Keratinocyte (primary cell): ENCODE data around the gene CHFR. TPM values are rescaled to one million over a fixed set of nuclear protein-coding genes. Genes with fewer than 3 reads are reported as not detected.

Source experiments
- DNase-seq: peaks from one replicate; pipeline ENCODE4 v3.0.0-alpha.2; 2011; ENCODE audit warnings: low read depth, missing footprints, low spot score
- FAIRE-seq: peaks from 2 replicates; lab custom pipeline; 2011; peaks lifted over from hg19 to GRCh38; lab: Jason Lieb, UNC
- H2AFZ ChIP-seq: 2 replicates; pipeline ENCODE4 v1.6.0; 2012; ENCODE audit warnings: low read length, control low read depth, inconsistent platforms; ENCODE audit not compliant: control insufficient read depth
- H3K27ac ChIP-seq: 2 replicates; pipeline ENCODE4 v1.5.1; 2011; ENCODE audit warnings: low read length; ENCODE audit not compliant: control insufficient read depth, insufficient read depth
- H3K27me3 ChIP-seq: 3 replicates; pipeline ENCODE4 v1.6.0; 2011; ENCODE audit warnings: low read length; ENCODE audit not compliant: control insufficient read depth, insufficient read depth; ENCODE audit errors: extremely low read depth
- H3K36me3 ChIP-seq, 2 experiments: 2 replicates in 1 of 2; 3 replicates in 1 of 2; pipeline ENCODE4 v1.5.1; 2011; ENCODE audit warnings: low read length in 2 of 2, mild to moderate bottlenecking in 1 of 2; ENCODE audit not compliant: control insufficient read depth in 2 of 2, insufficient read depth in 2 of 2; ENCODE audit errors: extremely low read depth in 1 of 2
- H3K4me1 ChIP-seq: 3 replicates; pipeline ENCODE4 v1.5.1; 2011; ENCODE audit warnings: low read length; ENCODE audit not compliant: control insufficient read depth, insufficient read depth; ENCODE audit errors: extremely low read depth
- H3K4me2 ChIP-seq: 3 replicates; pipeline ENCODE4 v1.6.0; 2011; ENCODE audit warnings: low read depth, low read length; ENCODE audit not compliant: control insufficient read depth, insufficient read depth; ENCODE audit errors: extremely low read depth
- H3K4me3 ChIP-seq, 3 experiments: fragments of 200-600 bp in 1 of 3; sonication (generic) in 1 of 3; 2 replicates in 2 of 3; 3 replicates in 1 of 3; pipeline ENCODE4 v1.5.1; 2011 to 2016; ENCODE audit warnings: low read length in 3 of 3, mild to moderate bottlenecking in 3 of 3, control low read depth in 2 of 3, inconsistent platforms in 1 of 3, low read depth in 1 of 3, mixed read lengths in 1 of 3, mixed run types in 1 of 3, moderate library complexity in 1 of 3; ENCODE audit not compliant: control insufficient read depth in 2 of 3, insufficient read depth in 2 of 3; ENCODE audit errors: extremely low read depth in 1 of 3
- H3K79me2 ChIP-seq: 2 replicates; pipeline ENCODE4 v1.6.0; 2012; ENCODE audit warnings: low read length; ENCODE audit not compliant: control insufficient read depth, insufficient read depth
- H3K9ac ChIP-seq: 3 replicates; pipeline ENCODE4 v1.6.0; 2011; ENCODE audit warnings: low read length; ENCODE audit not compliant: control insufficient read depth, insufficient read depth; ENCODE audit errors: extremely low read depth
- H3K9me1 ChIP-seq: 3 replicates; pipeline ENCODE4 v1.6.0; 2011; ENCODE audit warnings: low read length; ENCODE audit not compliant: control insufficient read depth, insufficient read depth; ENCODE audit errors: extremely low read depth
- H3K9me3 ChIP-seq: 2 replicates; pipeline ENCODE4 v1.5.1; 2012; ENCODE audit warnings: low read depth, low read length; ENCODE audit not compliant: control insufficient read depth
- H4K20me1 ChIP-seq: 3 replicates; pipeline ENCODE4 v1.6.0; 2011; ENCODE audit warnings: low read length; ENCODE audit not compliant: control insufficient read depth, insufficient read depth; ENCODE audit errors: extremely low read depth
- EZH2 ChIP-seq: IDR thresholded peaks from one replicate; pipeline ENCODE4 v1.6.1; 2012; ENCODE audit warnings: inconsistent platforms, mild to moderate bottlenecking, low read length, moderate library complexity
- dilution Hi-C: fragments of 300-500 bp; cut with MboI; formaldehyde crosslinking; loops from one replicate; pipeline ENCODE4 v1.7.0; 2020; ENCODE audit warnings: low sequenced_read_pairs; ENCODE audit not compliant: extremely low pct_ligation_motif_present
- polyA plus RNA-seq, 5 experiments: library from polyadenylated mRNA; depleted of rRNA in 3 of 5; stranded (reverse) in 3 of 5; stranded (forward) in 1 of 5; unstranded in 1 of 5; fragments of >200 nt; gene quantifications; 1 replicate in 1 of 5; 2 replicates in 3 of 5; 3 replicates in 1 of 5; pipeline versions ENCODE4 v1.2.1 to v1.2.3, GENCODE V29; 2011 to 2012; ENCODE audit warnings: missing spikeins in 2 of 5, low read depth in 1 of 5, low replicate concordance in 1 of 5
- TF ChIP-seq, protein P1 (sequence below), 3 experiments: IDR thresholded peaks in 1 of 3; conservative IDR thresholded peaks in 1 of 3; optimal IDR thresholded peaks in 1 of 3; 2 replicates in 2 of 3; 3 replicates in 1 of 3; pipeline versions ENCODE3 to v1.5.1; 2011; ENCODE audit warnings: low read length in 3 of 3, mild to moderate bottlenecking in 3 of 3, moderate library complexity in 2 of 3, control low read depth in 1 of 3, inconsistent platforms in 1 of 3; ENCODE audit not compliant: insufficient read depth in 2 of 3; ENCODE audit errors: extremely low read depth in 1 of 3

CHFR gene
- polyA plus RNA-seq, 1 donor (not counting 4 experiments of a cell fraction or from before 2014, with no cell fraction given), result 35.8 TPM

DNA sequence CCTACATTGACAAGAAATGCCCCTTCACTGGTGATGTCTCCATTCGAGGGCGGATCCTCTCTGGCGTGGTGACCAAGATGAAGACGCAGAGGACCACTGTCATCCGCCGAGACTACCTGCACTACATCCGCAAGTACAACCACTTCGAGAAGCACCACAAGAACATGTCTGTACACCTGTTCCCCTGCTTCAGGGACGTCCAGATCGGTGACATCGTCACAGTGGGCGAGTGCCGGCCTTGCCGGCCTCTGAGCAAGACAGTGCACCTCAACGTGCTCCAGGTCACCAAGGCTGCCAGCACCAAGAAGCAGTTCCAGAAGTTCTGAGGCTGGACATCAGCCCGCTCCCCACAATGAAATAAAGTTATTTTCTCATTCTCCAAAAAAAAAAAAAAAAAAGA lies 61.5 kb downstream of the CHFR start:
- TF ChIP-seq EZH2, result no peak
- TF ChIP-seq, protein P1, sequence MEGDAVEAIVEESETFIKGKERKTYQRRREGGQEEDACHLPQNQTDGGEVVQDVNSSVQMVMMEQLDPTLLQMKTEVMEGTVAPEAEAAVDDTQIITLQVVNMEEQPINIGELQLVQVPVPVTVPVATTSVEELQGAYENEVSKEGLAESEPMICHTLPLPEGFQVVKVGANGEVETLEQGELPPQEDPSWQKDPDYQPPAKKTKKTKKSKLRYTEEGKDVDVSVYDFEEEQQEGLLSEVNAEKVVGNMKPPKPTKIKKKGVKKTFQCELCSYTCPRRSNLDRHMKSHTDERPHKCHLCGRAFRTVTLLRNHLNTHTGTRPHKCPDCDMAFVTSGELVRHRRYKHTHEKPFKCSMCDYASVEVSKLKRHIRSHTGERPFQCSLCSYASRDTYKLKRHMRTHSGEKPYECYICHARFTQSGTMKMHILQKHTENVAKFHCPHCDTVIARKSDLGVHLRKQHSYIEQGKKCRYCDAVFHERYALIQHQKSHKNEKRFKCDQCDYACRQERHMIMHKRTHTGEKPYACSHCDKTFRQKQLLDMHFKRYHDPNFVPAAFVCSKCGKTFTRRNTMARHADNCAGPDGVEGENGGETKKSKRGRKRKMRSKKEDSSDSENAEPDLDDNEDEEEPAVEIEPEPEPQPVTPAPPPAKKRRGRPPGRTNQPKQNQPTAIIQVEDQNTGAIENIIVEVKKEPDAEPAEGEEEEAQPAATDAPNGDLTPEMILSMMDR (optimal IDR thresholded peaks at IDR 0.05 in 1 of 3, IDR thresholded peaks at IDR 0.05 in 1 of 3, conservative IDR thresholded peaks at IDR 0.05 in 1 of 3; ENCODE audit: extremely low read depth in 1 of 3, insufficient read depth in 2 of 3, low read length in 3 of 3), result no peak
- Histone ChIP-seq H3K9ac (no peak overlapping the region), H3K9me3 (no peaks in the 10 kb centered on the region), H3K4me2 (no peak overlapping the region), H3K27ac (no peak overlapping the region), H4K20me1 (peaks cover 3% of the 10 kb centered on the region), H2AFZ (no peak overlapping the region), H3K4me1 (peaks cover 15% of the 10 kb centered on the region), H3K36me3 (peaks cover 24 to 28% of the 10 kb centered on the region in 2 experiments), H3K79me2 (peaks cover 53% of the 10 kb centered on the region), H3K27me3 (no peaks in the 10 kb centered on the region), H3K4me3 (no peak overlapping the region), H3K9me1 (peaks cover 2% of the 10 kb centered on the region)
- DNase-seq (no peak), FAIRE-seq (no peak)
- dilution Hi-C loops, result no loop called here

DNA sequence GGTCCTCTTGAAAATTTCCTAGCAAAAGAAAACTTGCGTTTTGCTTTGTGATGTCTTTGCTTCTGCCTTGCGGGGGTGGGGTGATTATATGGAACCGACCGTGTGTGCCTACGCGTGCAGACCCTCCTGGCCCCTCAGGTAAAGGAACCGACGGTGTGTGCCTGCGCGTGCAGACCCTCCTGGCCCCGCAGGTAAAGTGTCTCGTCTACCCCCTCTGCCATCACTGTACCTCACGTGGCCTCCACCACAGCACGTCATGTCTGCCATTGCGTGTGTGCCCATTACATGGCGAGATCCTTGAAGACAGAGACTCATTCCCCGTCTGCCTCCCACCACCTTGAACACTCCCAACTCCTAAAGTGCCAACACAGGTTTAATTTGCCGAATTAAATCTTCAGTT lies 62.3 kb downstream of the CHFR start:
- H3K27me3 ChIP-seq, result no peaks in the 10 kb centered on the region
- H2AFZ ChIP-seq, result no peak overlapping the region
- no peak overlapping the region for H3K9ac ChIP-seq
- no peak overlapping the region for H3K4me2 ChIP-seq
- FAIRE-seq (no peak), DNase-seq (no peak)
- dilution Hi-C loops, result no loop called here
- no peak overlapping the region for H3K4me3 ChIP-seq
- H3K9me3 ChIP-seq, result no peaks in the 10 kb centered on the region
- H3K9me1 ChIP-seq, result peaks cover 2% of the 10 kb centered on the region
- peaks cover 15% of the 10 kb centered on the region for H3K4me1 ChIP-seq
- TF ChIP-seq EZH2, result no peak
- TF ChIP-seq, protein P1 (optimal IDR thresholded peaks at IDR 0.05 in 1 of 3, IDR thresholded peaks at IDR 0.05 in 1 of 3, conservative IDR thresholded peaks at IDR 0.05 in 1 of 3; ENCODE audit: extremely low read depth in 1 of 3, insufficient read depth in 2 of 3, low read length in 3 of 3), result no peak
- peaks cover 28 to 33% of the 10 kb centered on the region in 2 experiments for H3K36me3 ChIP-seq
- peaks cover 58% of the 10 kb centered on the region for H3K79me2 ChIP-seq
- H3K27ac ChIP-seq, result no peak overlapping the region
- H4K20me1 ChIP-seq, result peaks cover 3% of the 10 kb centered on the region
